Measurements from ENCODE around the gene MFSD2A. TPM values are rescaled to one million over a fixed set of nuclear protein-coding genes. Genes with fewer than 3 reads are reported as not detected.

MFSD2A gene
- total and polyA plus RNA-seq, 9 of the 15 experiments (the other 6 are each of a cell fraction or from before 2014, with no cell fraction given), result 0.06 to 0.40 (median 0.15) TPM; not detected in 4

GRCh38 chr1:39988618-39989343 is 33.8 kb downstream of the MFSD2A start (continued):
- TF ChIP-seq MITF (IDR thresholded peaks at IDR 0.05) (no peak), SMAD3 (CRISPR knock-in tag; conservative IDR thresholded peaks at IDR 0.05) (no peak), VEZF1 (CRISPR knock-in tag; IDR thresholded peaks at IDR 0.05) (peak; percentile 18; the same call in 1 of the 2 replicates), MEIS2 (IDR thresholded peaks at IDR 0.05; ENCODE audit: partially characterized antibody) (peak; percentile 46), STAT5A (IDR thresholded peaks at IDR 0.05; ENCODE audit: borderline replicate concordance, low read length) (no peak), FOXA3 (CRISPR knock-in tag; conservative IDR thresholded peaks at IDR 0.05 in 1 of 2, IDR thresholded peaks at IDR 0.05 in 1 of 2) (peak in 1 of 2 experiments; percentile 91; a peak in 2 of 4 replicates)

- DNase-seq (ENCODE audit: extremely low read depth in 1 of 4, low spot score in 3 of 4) (no peak), FAIRE-seq (no peak), ATAC-seq (no peak; the same call in 2 of the 3 replicates)
- Histone ChIP-seq H3K9me1 (ENCODE audit: control insufficient read depth, insufficient read depth, low read length) (no peaks in the 10 kb centered on the region), H3K4me2 (ENCODE audit: insufficient read depth, low read length) (no peak overlapping the region), H2AFZ (ENCODE audit: low read depth, low read length) (peak overlapping the region; percentile 21; the same call in 1 of the 2 replicates), H3K4me1 (replicated peaks in 1 of 2; ENCODE audit: control insufficient read depth in 2 of 2, insufficient read depth in 2 of 2, low read length in 2 of 2) (no peaks in the 10 kb centered on the region), H3K9me3 (replicated peaks; ENCODE audit: control insufficient read depth, insufficient read depth, low read depth, low read length) (no peaks in the 10 kb centered on the region), H3K36me3 (ENCODE audit: control insufficient read depth, insufficient read depth, low read length) (no peaks in the 10 kb centered on the region), H3K79me2 (ENCODE audit: control insufficient read depth, insufficient read depth, low read length) (no peaks in the 10 kb centered on the region), H4K20me1 (replicated peaks; ENCODE audit: control insufficient read depth, insufficient read depth, low read length) (no peaks in the 10 kb centered on the region), H3K9ac (ENCODE audit: insufficient read depth in 1 of 2, low read depth in 2 of 2, low read length in 2 of 2) (no peak overlapping the region), H3K27me3 (ENCODE audit: control insufficient read depth in 2 of 2, insufficient read depth in 2 of 2, low read length in 2 of 2) (no peaks in the 10 kb centered on the region), H3K27ac (ENCODE audit: extremely low read depth, low read depth, low read length) (no peak overlapping the region), H3K4me3 (no peak overlapping the region)
- POLR2A ChIA-PET, result no interaction called here
- BruUV-seq (replicated peaks), result no TSS peak
- WGBS (ENCODE audit: insufficient coverage, low coverage, missing lambda C conversion rate), result 52% methylated on average over 4 of the region's 4 CpGs
- in situ Hi-C loops (cut with MboI) (no loop called here), intact Hi-C loops (cut with micrococcal nuclease) (no loop called here)
- CTCF ChIA-PET (ENCODE audit: low intra/inter-chr PET ratio), result no interaction called here
- no peak for TF ChIP-seq MTA2 (IDR thresholded peaks at IDR 0.05; ENCODE audit: low read depth)
- TF ChIP-seq ATF3 (IDR thresholded peaks at IDR 0.05), result 0 out of 2 replicates have a peak, but pooled peaks have one; percentile 29
- TF ChIP-seq ATF3 (CRISPR knock-in tag; conservative IDR thresholded peaks at IDR 0.05), result no peak
- TF ChIP-seq SMAD3 (CRISPR knock-in tag; conservative IDR thresholded peaks at IDR 0.05), result no peak
- TF ChIP-seq FOSL1 (tag; conservative IDR thresholded peaks at IDR 0.05), result peak; percentile 56
- TF ChIP-seq JUND (IDR thresholded peaks at IDR 0.05; ENCODE audit: borderline replicate concordance, low read depth, low read length), result peak; percentile 5; the same call in 1 of the 2 replicates
- no peak for TF ChIP-seq JUND (tag; IDR thresholded peaks at IDR 0.05; ENCODE audit: borderline replicate concordance, low read depth, low read length)
- no peak for TF ChIP-seq RHOXF2B (CRISPR knock-in tag; conservative IDR thresholded peaks at IDR 0.05)
- TF ChIP-seq PHF21A (IDR thresholded peaks at IDR 0.05; ENCODE audit: borderline replicate concordance, low read depth), result no peak
- no peak for TF ChIP-seq NR2C2 (CRISPR knock-in tag; IDR thresholded peaks at IDR 0.05)
- no peak for TF ChIP-seq NR2C2 (tag; IDR thresholded peaks at IDR 0.05)
These were observed 35.5 kb downstream of the MFSD2A start for GRCh38 chr1:39990428-39990827.

All from K562 (cell line).